Tibial nerve (tissue), 4 donors: ENCODE data around the gene STXBP6. TPM values are rescaled to one million over a fixed set of nuclear protein-coding genes. Genes with fewer than 3 reads are reported as not detected.

Source experiments
- DNase-seq, 2 donors: peaks; one replicate each; pipeline ENCODE4 v3.0.0-alpha.2; 2019; ENCODE audit warnings: low spot score in 2 of 2
- H3K27ac ChIP-seq, 4 donors: fragments of 200-600 bp; sonication (generic) in 3 of 4; one replicate each; pipeline ENCODE4 v1.5.1; 2017 to 2019; ENCODE audit warnings: mild to moderate bottlenecking in 1 of 4
- H3K27me3 ChIP-seq, 2 donors: fragments of 200-600 bp; sonication (generic) in 1 of 2; one replicate each; pipeline versions ENCODE4 v1.5.1 to v1.6.0; 2017 to 2019
- H3K36me3 ChIP-seq, 3 donors: fragments of 200-600 bp; sonication (generic); one replicate each; pipeline ENCODE4 v1.5.1; 2018 to 2019
- H3K4me1 ChIP-seq, 4 donors: fragments of 200-600 bp; sonication (generic) in 3 of 4; one replicate each; pipeline ENCODE4 v1.5.1; 2017 to 2019
- H3K4me3 ChIP-seq, 4 donors: fragments of 200-600 bp; sonication (generic) in 3 of 4; one replicate each; pipeline ENCODE4 v1.5.1; 2017 to 2019; ENCODE audit warnings: mild to moderate bottlenecking in 1 of 4, moderate library complexity in 1 of 4
- H3K9me3 ChIP-seq, 4 donors: fragments of 200-600 bp; sonication (generic) in 3 of 4; one replicate each; pipeline ENCODE4 v1.5.1; 2017 to 2019
- EP300 ChIP-seq, 2 donors: sonication (generic); formaldehyde crosslinking; IDR thresholded peaks; one replicate each; pipeline ENCODE4 v1.6.1; 2017; ENCODE audit warnings: antibody characterized with exemption in 2 of 2, mild to moderate bottlenecking in 1 of 2
- POLR2A ChIP-seq, 2 donors: fragments of 450-650 bp; IDR thresholded peaks; one replicate each; pipeline ENCODE4 v1.6.1; 2017; ENCODE audit warnings: antibody characterized with exemption in 2 of 2, mild to moderate bottlenecking in 2 of 2, moderate library complexity in 2 of 2
- WGBS, 2 donors: methylation state at CpG; one replicate each; pipeline ENCODE4 v1.1.5; 2018; 5-methylcytosine and 5-hydroxymethylcytosine counted together
- total RNA-seq, 4 donors: library from RNA; depleted of rRNA; stranded (reverse); fragments of >200 nt; gene quantifications; one replicate each; pipeline ENCODE4 v1.1.0, GENCODE V29; 2016
- TF ChIP-seq, protein P1 (sequence below), 5 experiments: fragments of 200-600 bp in 3 of 5; fragments of 450-650 bp in 2 of 5; sonication (generic) in 3 of 5; IDR thresholded peaks; one replicate each; pipeline ENCODE4 v1.5.1; 2016 to 2019; ENCODE audit warnings: antibody characterized with exemption in 5 of 5, mild to moderate bottlenecking in 3 of 5, moderate library complexity in 2 of 5

The STXBP6 gene
- total RNA-seq, 4 donors from 2014 or later, result 12.6 to 42.6 (median 33.5) TPM

DNA sequence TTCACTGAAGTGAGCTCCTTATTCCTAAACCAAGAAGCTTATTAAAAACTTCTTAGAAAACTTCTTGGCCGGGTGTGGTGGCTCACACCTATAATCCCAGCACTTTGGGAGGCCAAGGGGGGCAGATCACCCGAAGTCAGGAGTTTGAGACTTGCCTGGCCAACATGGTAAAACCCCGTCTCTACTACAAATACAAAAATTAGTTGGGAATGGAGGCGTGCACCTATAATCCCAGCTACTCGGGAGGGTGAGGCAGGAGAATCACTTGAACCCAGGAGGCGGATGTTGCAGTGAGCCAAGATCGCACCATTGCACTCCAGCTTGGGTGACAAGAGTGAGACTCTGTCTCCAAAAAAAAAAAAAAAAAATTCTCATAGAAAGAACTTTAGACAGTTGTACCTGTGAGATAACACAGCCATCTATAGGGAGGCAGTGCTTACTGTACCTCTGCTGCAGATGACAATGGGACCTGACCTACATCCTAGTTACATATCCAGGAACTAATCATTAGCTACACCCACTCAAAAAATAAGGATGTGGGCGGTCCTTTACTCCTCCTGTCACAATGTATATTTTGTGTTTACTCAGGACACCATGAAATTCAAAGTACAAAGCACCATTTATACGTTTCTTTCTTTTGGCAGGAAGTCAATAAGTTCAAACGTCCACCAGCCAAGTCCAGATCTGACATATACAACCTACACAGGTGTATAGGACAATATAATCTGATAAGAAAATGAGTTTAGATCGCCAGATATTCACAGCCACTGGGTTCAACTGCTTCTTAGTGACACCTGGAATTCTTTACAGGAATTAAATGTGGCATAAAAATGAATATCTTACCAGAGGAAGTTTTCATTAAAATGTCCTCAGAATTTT is 14.9 kb downstream of the STXBP6 start:
- Histone ChIP-seq H3K27ac (no peak overlapping the region), H3K27me3 (no peaks in the 10 kb centered on the region), H3K36me3 (no peaks in the 10 kb centered on the region), H3K9me3 (no peaks in the 10 kb centered on the region), H3K4me3 (no peak overlapping the region), H3K4me1 (peaks cover 0 to 6% (median 0%) of the 10 kb centered on the region in 4 donors)
- DNase-seq, result no peak
- TF ChIP-seq, protein P1, sequence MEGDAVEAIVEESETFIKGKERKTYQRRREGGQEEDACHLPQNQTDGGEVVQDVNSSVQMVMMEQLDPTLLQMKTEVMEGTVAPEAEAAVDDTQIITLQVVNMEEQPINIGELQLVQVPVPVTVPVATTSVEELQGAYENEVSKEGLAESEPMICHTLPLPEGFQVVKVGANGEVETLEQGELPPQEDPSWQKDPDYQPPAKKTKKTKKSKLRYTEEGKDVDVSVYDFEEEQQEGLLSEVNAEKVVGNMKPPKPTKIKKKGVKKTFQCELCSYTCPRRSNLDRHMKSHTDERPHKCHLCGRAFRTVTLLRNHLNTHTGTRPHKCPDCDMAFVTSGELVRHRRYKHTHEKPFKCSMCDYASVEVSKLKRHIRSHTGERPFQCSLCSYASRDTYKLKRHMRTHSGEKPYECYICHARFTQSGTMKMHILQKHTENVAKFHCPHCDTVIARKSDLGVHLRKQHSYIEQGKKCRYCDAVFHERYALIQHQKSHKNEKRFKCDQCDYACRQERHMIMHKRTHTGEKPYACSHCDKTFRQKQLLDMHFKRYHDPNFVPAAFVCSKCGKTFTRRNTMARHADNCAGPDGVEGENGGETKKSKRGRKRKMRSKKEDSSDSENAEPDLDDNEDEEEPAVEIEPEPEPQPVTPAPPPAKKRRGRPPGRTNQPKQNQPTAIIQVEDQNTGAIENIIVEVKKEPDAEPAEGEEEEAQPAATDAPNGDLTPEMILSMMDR (IDR thresholded peaks at IDR 0.05), result no peak
- TF ChIP-seq POLR2A (IDR thresholded peaks at IDR 0.05) (no peak), EP300 (IDR thresholded peaks at IDR 0.05) (no peak)
- whole genome bisulfite sequencing, 2 donors, result 84 to 87% methylated on average over 11 of the region's 11 CpGs

DNA sequence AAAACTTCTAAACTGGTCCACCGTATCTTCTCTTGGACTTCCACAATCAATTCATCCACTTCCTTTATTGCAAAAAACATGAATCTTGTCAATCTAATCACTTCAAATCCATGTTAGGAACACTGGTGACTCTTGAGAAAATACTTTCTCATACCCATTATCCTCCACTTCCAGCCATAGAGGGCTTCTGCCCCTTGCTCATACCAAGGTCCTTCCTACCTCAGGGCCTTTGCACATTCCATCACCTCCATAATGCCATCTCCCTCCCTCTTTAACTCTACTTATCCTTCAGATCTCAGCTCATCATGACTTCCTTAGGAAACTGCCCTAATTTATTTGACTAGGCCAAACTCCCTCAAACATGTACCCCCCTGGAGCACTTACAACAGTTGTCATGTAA is 16.6 kb downstream of the STXBP6 start:
- peaks cover 0 to 6% (median 0%) of the 10 kb centered on the region in 4 donors for H3K4me1 ChIP-seq
- TF ChIP-seq POLR2A (IDR thresholded peaks at IDR 0.05) (no peak), EP300 (IDR thresholded peaks at IDR 0.05) (no peak)
- TF ChIP-seq, protein P1 (IDR thresholded peaks at IDR 0.05), result no peak
- H3K4me3 ChIP-seq, result no peak overlapping the region
- H3K36me3 ChIP-seq, result no peaks in the 10 kb centered on the region
- WGBS, 2 donors, result 95% methylated on average over 1 of the region's 1 CpG
- no peak overlapping the region for H3K27ac ChIP-seq
- DNase-seq, result no peak
- no peaks in the 10 kb centered on the region for H3K27me3 ChIP-seq
- no peaks in the 10 kb centered on the region for H3K9me3 ChIP-seq

DNA sequence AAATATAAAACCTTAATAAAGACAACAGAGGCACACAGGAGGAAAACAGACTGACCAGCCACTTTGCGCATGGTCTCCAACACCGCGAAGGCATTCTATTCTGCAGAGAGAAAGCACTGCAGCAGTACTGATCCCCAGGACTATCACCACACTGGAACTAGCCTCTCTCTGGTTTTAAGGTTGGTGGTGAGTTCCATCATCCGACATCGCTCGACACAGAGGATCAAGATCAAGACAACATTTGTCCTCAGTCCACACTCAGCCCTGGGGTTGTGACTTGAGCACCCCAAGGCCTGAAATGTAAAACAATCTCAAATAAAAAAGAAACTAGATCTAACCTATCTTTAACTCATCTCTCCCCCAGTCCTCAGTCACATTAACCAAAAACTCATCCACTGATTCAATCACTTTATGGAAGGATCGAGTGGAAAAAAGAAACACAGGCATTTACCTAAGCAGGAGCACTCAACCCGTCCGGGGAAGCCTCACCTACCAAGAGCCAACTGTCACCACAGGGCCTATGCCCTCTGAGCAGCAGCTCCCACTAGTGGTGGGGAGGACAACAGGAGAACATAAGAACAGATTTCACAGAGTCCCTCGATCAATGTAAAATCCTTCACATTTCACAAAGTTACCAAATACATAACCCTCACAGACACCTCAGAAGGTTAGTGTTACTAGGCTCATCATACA is 17.7 kb downstream of the STXBP6 start:
- DNase-seq, result no peak
- Histone ChIP-seq H3K36me3 (no peaks in the 10 kb centered on the region), H3K4me3 (no peak overlapping the region), H3K9me3 (no peaks in the 10 kb centered on the region), H3K4me1 (peaks cover 0 to 4% (median 0%) of the 10 kb centered on the region in 4 donors), H3K27ac (no peak overlapping the region), H3K27me3 (no peaks in the 10 kb centered on the region)
- TF ChIP-seq, protein P1 (IDR thresholded peaks at IDR 0.05), result no peak
- TF ChIP-seq POLR2A (IDR thresholded peaks at IDR 0.05) (no peak), EP300 (IDR thresholded peaks at IDR 0.05) (no peak)
- WGBS, 2 donors, result 93 to 96% methylated on average over 10 of the region's 10 CpGs

DNA sequence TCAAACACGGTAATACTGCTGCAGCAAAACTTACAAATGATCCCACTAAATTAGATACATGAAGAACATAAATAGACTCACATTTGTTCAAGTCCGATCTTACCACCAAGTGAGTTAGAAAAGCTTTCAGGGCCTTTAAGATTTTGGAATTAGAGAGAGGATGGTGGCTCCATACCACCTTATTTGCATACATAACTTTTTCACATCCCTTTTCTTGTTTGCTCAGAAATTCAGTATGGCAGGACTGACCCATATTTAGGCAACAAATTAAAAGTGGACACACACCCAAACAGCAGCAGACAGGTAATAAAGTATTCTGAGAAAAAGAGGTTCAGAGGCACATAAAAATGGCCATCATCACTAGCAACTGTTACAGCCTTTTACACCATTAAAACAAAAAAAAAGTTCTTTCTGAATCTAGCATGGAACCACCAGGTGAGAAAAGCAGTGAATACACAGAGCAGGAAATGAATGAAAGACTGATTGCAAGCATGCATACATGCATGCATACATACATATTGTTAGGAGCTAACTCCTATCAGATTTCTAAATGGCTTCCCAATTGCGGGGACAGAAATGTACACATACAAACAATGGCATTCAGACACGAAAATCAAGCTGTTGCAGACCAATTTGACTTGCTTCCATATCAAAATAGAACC is 23.3 kb downstream of the STXBP6 start:
- Histone ChIP-seq H3K27me3 (no peaks in the 10 kb centered on the region), H3K4me3 (no peak overlapping the region), H3K27ac (no peak overlapping the region), H3K9me3 (no peaks in the 10 kb centered on the region), H3K4me1 (no peaks in the 10 kb centered on the region), H3K36me3 (no peaks in the 10 kb centered on the region)
- DNase-seq, result no peak
- WGBS, 2 donors, result 84 to 90% methylated on average over 4 of the region's 4 CpGs
- TF ChIP-seq EP300 (IDR thresholded peaks at IDR 0.05) (no peak), POLR2A (IDR thresholded peaks at IDR 0.05) (no peak)
- TF ChIP-seq, protein P1 (IDR thresholded peaks at IDR 0.05), result no peak
